Natural killer cell (primary cell): Measurements from ENCODE around the gene EDARADD. TPM values are rescaled to one million over a fixed set of nuclear protein-coding genes. Genes with fewer than 3 reads are reported as not detected.

Source experiments
- ATAC-seq, 3 donors: fragments of 150-1000 bp in 2 of 3; fragments of 200-7000 bp in 1 of 3; cut with Tn5 transposase; 1 replicate in 1 of 3; 2 replicates in 2 of 3; pipeline ENCODE4 v1.10.0; 2021; ENCODE audit warnings: mild to moderate bottlenecking in 2 of 3, moderate library complexity in 2 of 3
- DNase-seq, 2 donors: peaks; one replicate each; pipeline versions ENCODE4 v3.0.0 to v3.0.0-alpha.2; 2013 to 2021; ENCODE audit warnings: mixed read lengths in 1 of 2
- H3K27ac ChIP-seq: one replicate; pipeline ENCODE4 v1.5.1; 2013; ENCODE audit warnings: mild to moderate bottlenecking, low read length
- H3K27me3 ChIP-seq: one replicate; pipeline ENCODE4 v1.6.1; 2013; ENCODE audit warnings: low read length; ENCODE audit not compliant: control insufficient read depth, insufficient read depth
- H3K36me3 ChIP-seq: one replicate; pipeline ENCODE4 v1.6.1; 2013; ENCODE audit warnings: low read length; ENCODE audit not compliant: control insufficient read depth, insufficient read depth
- H3K4me1 ChIP-seq: one replicate; pipeline ENCODE4 v1.6.1; 2013; ENCODE audit warnings: low read length; ENCODE audit not compliant: control insufficient read depth, insufficient read depth
- H3K4me3 ChIP-seq: one replicate; pipeline ENCODE4 v1.5.1; 2013; ENCODE audit warnings: low read length
- H3K9me3 ChIP-seq: one replicate; pipeline ENCODE4 v1.6.1; 2013; ENCODE audit warnings: low read length; ENCODE audit not compliant: control insufficient read depth, insufficient read depth
- H3K27ac Mint-ChIP-seq, 2 donors: one replicate each; pipeline ENCODE4 v1.8.0; 2022; ENCODE audit warnings: mild to moderate bottlenecking in 2 of 2, mixed read lengths in 2 of 2, moderate library complexity in 1 of 2
- H3K27me3 Mint-ChIP-seq, 2 donors: one replicate each; pipeline ENCODE4 v1.8.0; 2022; ENCODE audit warnings: low read depth in 2 of 2, mixed read lengths in 2 of 2
- H3K36me3 Mint-ChIP-seq: one replicate; pipeline ENCODE4 v1.8.0; 2022; ENCODE audit warnings: mixed read lengths
- H3K4me1 Mint-ChIP-seq, 2 donors: one replicate each; pipeline ENCODE4 v1.8.0; 2022; ENCODE audit warnings: mixed read lengths in 2 of 2
- H3K4me3 Mint-ChIP-seq: one replicate; pipeline ENCODE4 v1.8.0; 2022; ENCODE audit warnings: mild to moderate bottlenecking, moderate library complexity, mixed read lengths
- H3K9me3 Mint-ChIP-seq, 2 donors: one replicate each; pipeline ENCODE4 v1.8.0; 2022; ENCODE audit warnings: mixed read lengths in 2 of 2
- WGBS: methylation state at CpG from one replicate; pipeline ENCODE4 v1.1.7; 2013; ENCODE audit warnings: missing lambda C conversion rate; ENCODE audit not compliant: insufficient coverage; 5-methylcytosine and 5-hydroxymethylcytosine counted together
- intact Hi-C: fragments of 100-400 bp; cut with micrococcal nuclease; formaldehyde crosslinking; loops from one replicate; pipeline ENCODE4 v1.14.2; 2022
- total RNA-seq, 4 donors: library from RNA; stranded (reverse); fragments of 120-200 nt in 1 of 4; gene quantifications; one replicate each; pipeline versions ENCODE4 v1.2.3 to v1.2.4, GENCODE V29; 2013 to 2022
- TF ChIP-seq, protein P1 (sequence below): fragments of 200-600 bp; IDR thresholded peaks from one replicate; pipeline ENCODE4 v1.8.0; 2022; ENCODE audit warnings: antibody characterized with exemption

EDARADD gene
- 1 to 10 TPM; 2.0 to 5.4 (median 2.6) TPM for total RNA-seq
- 5.1 TPM for total RNA-seq (2013)

DNA sequence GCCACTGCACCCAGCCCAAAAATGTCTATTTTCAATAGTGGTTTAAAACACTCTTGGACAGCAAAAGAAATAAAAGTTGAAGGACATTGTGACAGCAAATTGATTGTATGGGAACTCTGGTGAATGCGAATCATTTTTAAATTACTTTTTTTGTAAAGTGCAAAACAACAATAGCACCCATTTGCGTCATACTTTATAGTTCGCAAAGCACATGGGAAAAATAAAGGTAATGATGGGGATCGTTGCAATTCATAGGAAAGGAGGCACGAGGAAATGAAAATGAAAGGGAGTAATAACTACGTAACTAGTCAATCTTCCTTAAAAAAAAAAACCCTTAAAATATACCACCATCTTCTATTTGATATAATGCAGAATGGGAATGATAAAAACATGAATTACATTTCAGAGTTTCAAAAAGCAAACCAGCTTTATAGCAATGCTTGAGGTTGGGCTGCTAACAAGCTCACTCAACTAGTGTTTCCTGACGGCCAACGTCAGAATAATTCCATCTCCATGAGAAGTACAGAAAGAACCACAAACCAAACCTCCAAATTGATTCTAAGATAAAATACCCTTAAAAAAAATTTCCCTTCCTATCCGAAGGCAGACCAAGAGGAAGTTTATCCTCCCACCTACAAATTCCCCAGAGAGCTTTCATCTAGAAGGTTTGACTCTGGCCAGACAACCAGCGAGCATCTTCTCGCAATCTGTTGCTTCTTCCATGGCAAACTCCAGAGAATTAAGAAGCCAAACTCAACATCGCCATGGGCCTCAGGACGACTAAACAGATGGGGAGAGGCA, at the start of gene EDARADD:
TSS of gene EDARADD (plus strand) at position 606 of the 801 bp plus-strand sequence. CDS start at position 765, 159 bp downstream.
- TF ChIP-seq, protein P1, sequence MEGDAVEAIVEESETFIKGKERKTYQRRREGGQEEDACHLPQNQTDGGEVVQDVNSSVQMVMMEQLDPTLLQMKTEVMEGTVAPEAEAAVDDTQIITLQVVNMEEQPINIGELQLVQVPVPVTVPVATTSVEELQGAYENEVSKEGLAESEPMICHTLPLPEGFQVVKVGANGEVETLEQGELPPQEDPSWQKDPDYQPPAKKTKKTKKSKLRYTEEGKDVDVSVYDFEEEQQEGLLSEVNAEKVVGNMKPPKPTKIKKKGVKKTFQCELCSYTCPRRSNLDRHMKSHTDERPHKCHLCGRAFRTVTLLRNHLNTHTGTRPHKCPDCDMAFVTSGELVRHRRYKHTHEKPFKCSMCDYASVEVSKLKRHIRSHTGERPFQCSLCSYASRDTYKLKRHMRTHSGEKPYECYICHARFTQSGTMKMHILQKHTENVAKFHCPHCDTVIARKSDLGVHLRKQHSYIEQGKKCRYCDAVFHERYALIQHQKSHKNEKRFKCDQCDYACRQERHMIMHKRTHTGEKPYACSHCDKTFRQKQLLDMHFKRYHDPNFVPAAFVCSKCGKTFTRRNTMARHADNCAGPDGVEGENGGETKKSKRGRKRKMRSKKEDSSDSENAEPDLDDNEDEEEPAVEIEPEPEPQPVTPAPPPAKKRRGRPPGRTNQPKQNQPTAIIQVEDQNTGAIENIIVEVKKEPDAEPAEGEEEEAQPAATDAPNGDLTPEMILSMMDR: no peak
- peak within 1 kb of the TSS; percentile 95 for H3K4me3 Mint-ChIP-seq
- no peaks in the 10 kb centered on the region for H3K9me3 Mint-ChIP-seq
- WGBS: 32% methylated on average over 8 of the region's 13 CpGs
- no peaks in the 10 kb centered on the region for H3K9me3 ChIP-seq
- H3K27ac ChIP-seq: peak within 1 kb of the TSS; percentile 38
- peaks cover 17 to 28% of the 10 kb centered on the region in 2 donors for H3K27me3 Mint-ChIP-seq
- peaks cover 17% of the 10 kb centered on the region for H3K4me1 ChIP-seq
- no peaks in the 10 kb centered on the region for H3K27me3 ChIP-seq
- H3K4me1 Mint-ChIP-seq: peaks cover 24 to 31% of the 10 kb centered on the region in 2 donors
- ATAC-seq (no peak), DNase-seq (peak in 1 of 2 donors; percentile 37)
- intact Hi-C loops: loop anchor here (10.0 kb wide), 1 partner anchor 109 kb away; the partner anchor contains the start of gene ERO1B
- H3K4me3 ChIP-seq: peak within 1 kb of the TSS; percentile 60
- H3K36me3 Mint-ChIP-seq: peaks cover 8% of the 10 kb centered on the region
- peak within 1 kb of the TSS; percentile 69 to 84 for H3K27ac Mint-ChIP-seq
- no peaks in the 10 kb centered on the region for H3K36me3 ChIP-seq

DNA sequence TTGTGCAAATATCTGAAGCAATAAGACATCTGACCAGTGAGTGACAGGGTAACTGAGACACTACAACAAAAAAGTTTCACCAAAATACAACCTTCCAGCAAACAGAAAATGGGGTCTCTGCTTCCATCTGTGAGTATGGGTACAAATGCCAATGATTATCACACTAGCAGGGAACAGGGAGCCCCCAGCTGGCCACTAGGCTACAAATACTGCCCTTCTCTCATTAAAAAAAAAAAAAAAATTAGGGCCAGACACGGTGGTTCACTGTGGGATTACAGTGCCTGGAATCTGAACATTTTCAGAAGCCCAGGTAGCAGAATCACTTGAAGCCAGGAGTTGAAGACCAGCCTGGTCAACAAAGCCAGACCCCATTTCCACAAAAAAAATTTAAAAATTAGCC, 48.4 kb upstream of the EDARADD start:
- Histone ChIP-seq H3K9me3 (no peaks in the 10 kb centered on the region), H3K36me3 (no peaks in the 10 kb centered on the region), H3K27me3 (no peaks in the 10 kb centered on the region), H3K27ac (no peak overlapping the region), H3K4me3 (no peak overlapping the region), H3K4me1 (no peaks in the 10 kb centered on the region)
- 14% methylated on average over 1 of the region's 1 CpG for WGBS
- H3K27ac Mint-ChIP-seq: no peak overlapping the region
- ATAC-seq (no peak), DNase-seq (peak in 1 of 2 donors; percentile 5)
- TF ChIP-seq, protein P1: no peak
- no peaks in the 10 kb centered on the region for H3K4me1 Mint-ChIP-seq
- H3K27me3 Mint-ChIP-seq: peaks cover 17 to 20% of the 10 kb centered on the region in 2 donors
- intact Hi-C loops: no loop called here
- no peaks in the 10 kb centered on the region for H3K36me3 Mint-ChIP-seq
- no peaks in the 10 kb centered on the region for H3K9me3 Mint-ChIP-seq
- H3K4me3 Mint-ChIP-seq: no peak overlapping the region

DNA sequence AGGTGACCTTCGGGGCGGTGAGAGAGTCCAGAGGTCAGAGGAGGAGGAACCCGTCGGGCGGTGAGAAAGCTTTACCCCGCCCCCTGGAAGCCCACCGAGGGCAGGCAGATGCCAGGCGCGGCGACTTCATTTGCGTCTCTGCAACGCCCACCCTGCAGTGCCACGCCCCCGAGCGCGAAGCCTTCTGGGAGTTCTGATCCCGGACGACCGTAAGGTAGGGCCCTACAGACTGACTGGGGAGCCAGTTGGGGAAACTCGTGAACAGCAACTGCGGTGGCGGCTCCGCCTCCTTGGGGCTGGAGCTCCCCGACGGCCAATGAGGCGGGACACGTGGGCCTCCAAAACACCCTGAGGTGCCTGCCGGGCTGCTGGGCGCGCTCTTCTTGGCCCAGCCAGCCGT, 46.0 kb upstream of the EDARADD start:
- DNase-seq (no peak), ATAC-seq (no peak)
- intact Hi-C loops: no loop called here
- Histone ChIP-seq H3K27me3 (no peaks in the 10 kb centered on the region), H3K9me3 (no peaks in the 10 kb centered on the region), H3K27ac (no peak overlapping the region), H3K36me3 (no peaks in the 10 kb centered on the region), H3K4me3 (no peak overlapping the region), H3K4me1 (no peaks in the 10 kb centered on the region)
- H3K27ac Mint-ChIP-seq: no peak overlapping the region
- 96% methylated on average over 31 of the region's 31 CpGs for WGBS
- H3K4me1 Mint-ChIP-seq: no peaks in the 10 kb centered on the region
- H3K36me3 Mint-ChIP-seq: no peaks in the 10 kb centered on the region
- peaks cover 17 to 20% of the 10 kb centered on the region in 2 donors for H3K27me3 Mint-ChIP-seq
- TF ChIP-seq, protein P1: no peak
- no peak overlapping the region for H3K4me3 Mint-ChIP-seq
- no peaks in the 10 kb centered on the region for H3K9me3 Mint-ChIP-seq
